PFSK-1 (cell line): ENCODE measurements around the gene TENM3.

ENCODE experiments used
- POLR2AphosphoS5 ChIP-seq: IDR thresholded peaks from 2 replicates; pipeline ENCODE4 v1.6.1; 2012; ENCODE audit warnings: low read depth, mild to moderate bottlenecking, control low read depth, low read length, moderate library complexity
- SIN3A ChIP-seq: IDR thresholded peaks from 2 replicates; pipeline ENCODE4 v1.6.1; 2012; ENCODE audit warnings: mild to moderate bottlenecking, low read length, moderate library complexity, borderline replicate concordance; ENCODE audit not compliant: insufficient read depth
- TAF1 ChIP-seq: IDR thresholded peaks from 2 replicates; pipeline ENCODE4 v1.6.1; 2012; ENCODE audit warnings: low read length, control low read depth, borderline replicate concordance; ENCODE audit not compliant: insufficient read depth
- TF ChIP-seq, protein P1 (sequence below), 2 experiments: IDR thresholded peaks; 2 replicates each; pipeline versions ENCODE4 v1.6.1 to v1.8.0; 2011 to 2012; ENCODE audit warnings: low read depth in 2 of 2, low read length in 2 of 2, control low read depth in 1 of 2, inconsistent platforms in 1 of 2, mild to moderate bottlenecking in 1 of 2, moderate library complexity in 1 of 2; ENCODE audit not compliant: insufficient read depth in 1 of 2

DNA sequence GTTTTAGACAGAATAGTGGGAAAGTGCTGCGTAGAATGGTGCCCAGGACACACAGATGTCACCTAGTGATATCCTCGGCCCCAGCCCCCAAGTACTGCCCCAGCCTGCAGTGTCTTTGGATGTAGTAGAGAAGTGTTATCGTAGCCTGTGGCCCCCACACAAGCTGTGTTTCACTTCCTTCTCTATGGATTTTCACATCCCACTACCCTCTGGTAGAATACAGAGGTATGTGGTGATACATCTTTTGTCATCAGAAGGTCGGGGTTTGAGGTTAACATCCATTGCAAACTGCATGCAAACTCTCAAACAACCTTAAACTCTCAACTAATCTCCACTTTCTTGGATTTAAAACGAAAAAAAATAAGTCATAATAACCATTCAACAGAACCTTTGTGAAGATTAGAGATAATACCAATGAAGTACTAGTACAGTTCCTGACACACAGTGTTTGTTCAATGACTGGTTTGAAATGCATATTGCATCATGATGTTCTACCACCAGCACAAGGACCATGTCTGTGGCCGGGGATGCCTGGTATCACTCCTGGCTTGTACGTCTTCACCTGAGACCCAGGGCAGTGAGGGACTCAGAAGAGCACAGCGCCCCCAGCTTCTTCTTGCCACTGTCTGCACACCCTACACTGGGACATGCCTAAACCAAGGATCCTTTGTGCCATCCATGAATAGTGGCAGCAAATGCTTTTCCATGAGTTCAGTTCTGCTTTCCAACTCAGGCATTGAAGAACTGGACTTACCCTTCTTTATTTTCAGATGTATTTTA lies 406.7 kb downstream of the TENM3 start:
- TF ChIP-seq POLR2AphosphoS5 (no peak), TAF1 (no peak), SIN3A (no peak)
- TF ChIP-seq, protein P1, sequence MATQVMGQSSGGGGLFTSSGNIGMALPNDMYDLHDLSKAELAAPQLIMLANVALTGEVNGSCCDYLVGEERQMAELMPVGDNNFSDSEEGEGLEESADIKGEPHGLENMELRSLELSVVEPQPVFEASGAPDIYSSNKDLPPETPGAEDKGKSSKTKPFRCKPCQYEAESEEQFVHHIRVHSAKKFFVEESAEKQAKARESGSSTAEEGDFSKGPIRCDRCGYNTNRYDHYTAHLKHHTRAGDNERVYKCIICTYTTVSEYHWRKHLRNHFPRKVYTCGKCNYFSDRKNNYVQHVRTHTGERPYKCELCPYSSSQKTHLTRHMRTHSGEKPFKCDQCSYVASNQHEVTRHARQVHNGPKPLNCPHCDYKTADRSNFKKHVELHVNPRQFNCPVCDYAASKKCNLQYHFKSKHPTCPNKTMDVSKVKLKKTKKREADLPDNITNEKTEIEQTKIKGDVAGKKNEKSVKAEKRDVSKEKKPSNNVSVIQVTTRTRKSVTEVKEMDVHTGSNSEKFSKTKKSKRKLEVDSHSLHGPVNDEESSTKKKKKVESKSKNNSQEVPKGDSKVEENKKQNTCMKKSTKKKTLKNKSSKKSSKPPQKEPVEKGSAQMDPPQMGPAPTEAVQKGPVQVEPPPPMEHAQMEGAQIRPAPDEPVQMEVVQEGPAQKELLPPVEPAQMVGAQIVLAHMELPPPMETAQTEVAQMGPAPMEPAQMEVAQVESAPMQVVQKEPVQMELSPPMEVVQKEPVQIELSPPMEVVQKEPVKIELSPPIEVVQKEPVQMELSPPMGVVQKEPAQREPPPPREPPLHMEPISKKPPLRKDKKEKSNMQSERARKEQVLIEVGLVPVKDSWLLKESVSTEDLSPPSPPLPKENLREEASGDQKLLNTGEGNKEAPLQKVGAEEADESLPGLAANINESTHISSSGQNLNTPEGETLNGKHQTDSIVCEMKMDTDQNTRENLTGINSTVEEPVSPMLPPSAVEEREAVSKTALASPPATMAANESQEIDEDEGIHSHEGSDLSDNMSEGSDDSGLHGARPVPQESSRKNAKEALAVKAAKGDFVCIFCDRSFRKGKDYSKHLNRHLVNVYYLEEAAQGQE (IDR thresholded peaks at IDR 0.05; ENCODE audit: insufficient read depth in 1 of 2, low read depth in 2 of 2, low read length in 2 of 2): no peak
